SK-N-SH (cell line): ENCODE data around the gene KCNAB3. TPM values are rescaled to one million over a fixed set of nuclear protein-coding genes. Genes with fewer than 3 reads are reported as not detected.

Source experiments
- CTCF ChIA-PET: fragments of 300-600, 350-600 bp; formaldehyde crosslinking; extraction: SDS; loops from one replicate; lab custom pipeline; 2021; lab: Yijun Ruan, JAX
- POLR2A ChIA-PET: fragments of 350-600 bp; sonication (Branson Sonifier 250); formaldehyde crosslinking; extraction: SDS; loops from one replicate; lab custom pipeline; 2020; ENCODE audit warnings: antibody characterized with exemption, inconsistent platforms; lab: Yijun Ruan, JAX
- DNase-seq: peaks from one replicate; pipeline ENCODE4 v3.0.0; 2012
- H2AFZ ChIP-seq: fragments of 200-600 bp; sonication (generic); 2 replicates; pipeline ENCODE4 v1.8.1; 2016; ENCODE audit warnings: antibody characterized with exemption, mild to moderate bottlenecking, low read depth
- H3F3A ChIP-seq: fragments of 200-600 bp; sonication (generic); replicated peaks from 2 replicates; pipeline ENCODE3; 2016; ENCODE audit warnings: antibody characterized with exemption, mild to moderate bottlenecking; ENCODE audit not compliant: insufficient read depth
- H3K27ac ChIP-seq, 2 experiments: fragments of 200-500 bp in 1 of 2; fragments of 200-600 bp in 1 of 2; sonication (Bioruptor generic) in 1 of 2; sonication (generic), shearing (Covaris generic) in 1 of 2; 2 replicates each; pipeline versions ENCODE4 v1.5.1 to v1.6.1; 2014 to 2016; ENCODE audit warnings: low read depth in 2 of 2, inconsistent platforms in 1 of 2, low read length in 1 of 2, mild to moderate bottlenecking in 1 of 2, mixed read lengths in 1 of 2
- H3K27me3 ChIP-seq: fragments of 200-600 bp; sonication (generic), shearing (Covaris generic); 2 replicates; pipeline ENCODE4 v1.6.1; 2016; ENCODE audit warnings: mixed run types; ENCODE audit not compliant: insufficient read depth
- H3K36me3 ChIP-seq, 2 experiments: fragments of 200-500 bp in 1 of 2; fragments of 200-600 bp in 1 of 2; sonication (Bioruptor generic) in 1 of 2; sonication (generic) in 1 of 2; replicated peaks in 1 of 2; 2 replicates each; pipeline versions ENCODE3 to v1.5.1; 2014 to 2016; ENCODE audit warnings: low read length in 1 of 2, mild to moderate bottlenecking in 1 of 2; ENCODE audit not compliant: insufficient read depth in 2 of 2, control insufficient read depth in 1 of 2
- H3K4me1 ChIP-seq, 2 experiments: fragments of 200-500 bp in 1 of 2; fragments of 200-600 bp in 1 of 2; sonication (Bioruptor generic) in 1 of 2; sonication (generic), shearing (Covaris generic) in 1 of 2; 2 replicates each; pipeline versions ENCODE4 v1.5.1 to v1.6.1; 2014 to 2016; ENCODE audit warnings: low read depth in 1 of 2, low read length in 1 of 2, mixed run types in 1 of 2; ENCODE audit not compliant: insufficient read depth in 2 of 2, control insufficient read depth in 1 of 2
- H3K4me2 ChIP-seq: fragments of 200-600 bp; sonication (generic), shearing (Covaris generic); 2 replicates; pipeline ENCODE4 v1.6.1; 2017; ENCODE audit warnings: mixed run types
- H3K4me3 ChIP-seq, 2 experiments: fragments of 200-500 bp in 1 of 2; fragments of 200-600 bp in 1 of 2; sonication (Bioruptor generic) in 1 of 2; sonication (generic), shearing (Covaris generic) in 1 of 2; 2 replicates each; pipeline versions ENCODE4 v1.5.1 to v1.8.1; 2014 to 2016; ENCODE audit warnings: low read depth in 2 of 2, inconsistent platforms in 1 of 2, low read length in 1 of 2, mild to moderate bottlenecking in 1 of 2, mixed read lengths in 1 of 2, moderate library complexity in 1 of 2
- H3K79me2 ChIP-seq: fragments of 200-600 bp; sonication (generic); 2 replicates; pipeline ENCODE4 v1.8.1; 2017; ENCODE audit warnings: mild to moderate bottlenecking; ENCODE audit not compliant: insufficient read depth
- H3K9ac ChIP-seq: fragments of 200-600 bp; sonication (generic); 2 replicates; pipeline ENCODE4 v1.6.1; 2017; ENCODE audit warnings: mixed run types
- H3K9me2 ChIP-seq: fragments of 200-600 bp; sonication (generic); 2 replicates; pipeline ENCODE4 v1.6.1; 2017; ENCODE audit warnings: mixed run types
- H3K9me3 ChIP-seq: fragments of 200-600 bp; sonication (generic); 2 replicates; pipeline ENCODE4 v1.6.1; 2017; ENCODE audit warnings: mixed run types, mild to moderate bottlenecking, moderate library complexity
- H4K20me1 ChIP-seq: fragments of 200-600 bp; sonication (generic); 2 replicates; pipeline ENCODE4 v1.6.1; 2017; ENCODE audit warnings: mild to moderate bottlenecking, mixed run types; ENCODE audit not compliant: insufficient read depth
- CHD2 ChIP-seq: fragments of 150-350 bp; IDR thresholded peaks from 2 replicates; pipeline ENCODE4 v1.6.1; 2018; ENCODE audit warnings: low read length; ENCODE audit not compliant: partially characterized antibody
- EP300 ChIP-seq, 2 experiments: IDR thresholded peaks; 2 replicates each; pipeline versions ENCODE4 v1.4.0 to v1.6.1; 2012; ENCODE audit warnings: borderline replicate concordance in 1 of 2, low read depth in 1 of 2, low read length in 1 of 2
- FOXM1 ChIP-seq: IDR thresholded peaks from 2 replicates; pipeline ENCODE4 v1.4.0; 2012; ENCODE audit warnings: low read depth, mild to moderate bottlenecking
- GATA2 ChIP-seq: sonication (generic); formaldehyde crosslinking; IDR thresholded peaks from 2 replicates; pipeline ENCODE4 v1.5.0; 2020; ENCODE audit warnings: mild to moderate bottlenecking, missing genetic modification reagents
- MEF2A ChIP-seq: IDR thresholded peaks from 2 replicates; pipeline ENCODE4 v1.4.0; 2012; ENCODE audit warnings: low read depth, borderline replicate concordance
- MXI1 ChIP-seq: IDR thresholded peaks from 2 replicates; pipeline ENCODE4 v1.6.1; 2012; ENCODE audit warnings: mild to moderate bottlenecking, low read depth, low read length, improper control_type of control experiment
- NFIC ChIP-seq: IDR thresholded peaks from 2 replicates; pipeline ENCODE4 v1.4.0; 2012; ENCODE audit warnings: borderline replicate concordance
- NRF1 ChIP-seq: IDR thresholded peaks from 2 replicates; pipeline ENCODE4 v1.6.1; 2012; ENCODE audit warnings: low read depth, mild to moderate bottlenecking, low read length
- PBX3 ChIP-seq: IDR thresholded peaks from 2 replicates; pipeline ENCODE4; 2012
- POLR2AphosphoS5 ChIP-seq: IDR thresholded peaks from 2 replicates; pipeline ENCODE4 v1.6.1; 2012; ENCODE audit warnings: low read depth, low read length
- RAD21 ChIP-seq: IDR thresholded peaks from 2 replicates; pipeline ENCODE4 v1.6.1; 2012; ENCODE audit warnings: mild to moderate bottlenecking, low read length
- RFX5 ChIP-seq: IDR thresholded peaks from 2 replicates; pipeline ENCODE4 v1.6.1; 2012; ENCODE audit warnings: mild to moderate bottlenecking, improper control_type of control experiment, low read length
- SIN3A ChIP-seq: IDR thresholded peaks from 2 replicates; pipeline ENCODE4 v1.6.1; 2012; ENCODE audit warnings: low read depth, mild to moderate bottlenecking, low read length, moderate library complexity, borderline replicate concordance
- TAF1 ChIP-seq: IDR thresholded peaks from 2 replicates; pipeline ENCODE4 v1.6.1; 2012; ENCODE audit warnings: low read depth, mild to moderate bottlenecking, low read length, moderate library complexity, borderline replicate concordance
- TCF12 ChIP-seq: IDR thresholded peaks from 2 replicates; pipeline ENCODE4 v1.4.0; 2012
- YY1 ChIP-seq: IDR thresholded peaks from 2 replicates; pipeline ENCODE4 v1.4.0; 2012; ENCODE audit warnings: low read depth, mild to moderate bottlenecking
- WGBS: methylation state at CpG from one replicate; pipeline ENCODE4 v1.1.6; 2017; ENCODE audit warnings: low lambda C conversion rate; 5-methylcytosine and 5-hydroxymethylcytosine counted together
- polyA plus RNA-seq, 3 experiments: library from polyadenylated mRNA; depleted of rRNA; stranded (reverse); fragments of >200 nt; gene quantifications; 2 replicates each; pipeline ENCODE4 v1.2.3, GENCODE V29; 2012

KCNAB3 gene
- polyA plus RNA-seq, 1 of the 3 experiments (the other 2 are of a cell fraction) = 4.4 TPM

GRCh38 chr17:7888184-7888920 is 41.3 kb downstream of the KCNAB3 start, which contains the start of gene CHD3:
CHD3 (plus strand) TSS chr17:7888789; CDS start chr17:7889001, 212 bp downstream.
- WGBS = 63% methylated on average over 17 of the region's 18 CpGs
- H3K79me2 ChIP-seq = peaks cover 44% of the 10 kb centered on the region
- H2AFZ ChIP-seq = peak within 1 kb of the TSS; percentile 80; the same call in 1 of the 2 replicates
- H3K4me3 ChIP-seq = peak within 1 kb of the TSS; percentile 49 to 67
- peaks cover 28 to 41% of the 10 kb centered on the region in 2 experiments for H3K4me1 ChIP-seq
- peaks cover 3% of the 10 kb centered on the region; the same call in 1 of the 2 replicates for H4K20me1 ChIP-seq
- peaks cover 19 to 31% of the 10 kb centered on the region in 2 experiments for H3K36me3 ChIP-seq
- H3F3A ChIP-seq = peaks cover 23% of the 10 kb centered on the region
- peak within 1 kb of the TSS; percentile 86 for H3K4me2 ChIP-seq
- H3K27ac ChIP-seq = peak within 1 kb of the TSS; percentile 96 to 100
- no peaks in the 10 kb centered on the region for H3K9me2 ChIP-seq
- H3K9ac ChIP-seq = peak within 1 kb of the TSS; percentile 65
- DNase-seq = no peak
- POLR2A ChIA-PET = interaction anchor here (0.5 to 1.4 kb wide), 5 partner anchors 31 to 202 kb away, joined by 3 to 4 read pairs (median 3); partner anchors contain the start of gene NAA38
- H3K27me3 ChIP-seq = no peaks in the 10 kb centered on the region
- TF ChIP-seq SIN3A (no peak), YY1 (no peak), POLR2AphosphoS5 (no peak)
- H3K9me3 ChIP-seq = no peaks in the 10 kb centered on the region
- CTCF ChIA-PET = interaction anchor here (0.7 to 4.0 kb wide), 13 partner anchors 9 to 201 kb away, joined by 3 to 18 read pairs (median 4); partner anchors contain the start of genes KDM6B and TP53

- ChIA-PET CTCF (interaction anchor here (4.0 kb wide), 1 partner anchor 18 kb away, joined by 18 read pairs; no protein-coding TSS in a partner anchor), POLR2A (no interaction called here)
- Histone ChIP-seq H3F3A (peaks cover 29% of the 10 kb centered on the region), H3K4me1 (peaks cover 36 to 47% of the 10 kb centered on the region in 2 experiments), H3K9me2 (no peaks in the 10 kb centered on the region), H3K79me2 (peaks cover 44% of the 10 kb centered on the region), H4K20me1 (peaks cover 3% of the 10 kb centered on the region; the same call in 1 of the 2 replicates), H3K4me3 (peak overlapping the region; percentile 76 to 78), H3K9me3 (no peaks in the 10 kb centered on the region), H3K27ac (peak overlapping the region; percentile 96 to 100), H3K4me2 (peak overlapping the region; percentile 99), H2AFZ (peak overlapping the region; percentile 80; the same call in 1 of the 2 replicates), H3K9ac (peak overlapping the region; percentile 77), H3K27me3 (no peaks in the 10 kb centered on the region), H3K36me3 (peaks cover 15 to 26% of the 10 kb centered on the region in 2 experiments)
- DNase-seq = peak; percentile 93
- TF ChIP-seq EP300 (IDR thresholded peaks at IDR 0.05; ENCODE audit: borderline replicate concordance in 1 of 2, low read depth in 1 of 2, low read length in 1 of 2) (peak in 1 of 2 experiments; percentile 90; a peak in 3 of 4 replicates), SIN3A (peak; percentile 76; the same call in 1 of the 2 replicates), MXI1 (no peak; the same call in 1 of the 2 replicates), RAD21 (no peak), MEF2A (no peak), YY1 (peak; percentile 47; the same call in 1 of the 2 replicates), TCF12 (peak; percentile 39; the same call in 1 of the 2 replicates), NRF1 (peak; percentile 90), NFIC (peak; percentile 78), TAF1 (peak; percentile 51; the same call in 1 of the 2 replicates), PBX3 (peak; percentile 43), RFX5 (no peak), CHD2 (peak; percentile 69), GATA2 (CRISPR knock-in tag) (peak; percentile 79), POLR2AphosphoS5 (peak; percentile 62; the same call in 1 of the 2 replicates), FOXM1 (no peak)
- WGBS = under 1% methylated on average over 22 of the region's 35 CpGs
These were observed 42.0 kb downstream of the KCNAB3 start for GRCh38 chr17:7887482-7888183.
